Kidney glomerular epithelial cell (primary cell): ENCODE measurements around the gene SPATA2L.
"Not testable (repeated sequence)": the region's sequence is repeated elsewhere in the genome, so short reads cannot be mapped to it uniquely, and the experiment has no call there.

Experiments used
- DNase-seq: peaks from one replicate; lab custom pipeline; 2025; lab: John Stamatoyannopoulos, UW

The SPATA2L gene

DNA sequence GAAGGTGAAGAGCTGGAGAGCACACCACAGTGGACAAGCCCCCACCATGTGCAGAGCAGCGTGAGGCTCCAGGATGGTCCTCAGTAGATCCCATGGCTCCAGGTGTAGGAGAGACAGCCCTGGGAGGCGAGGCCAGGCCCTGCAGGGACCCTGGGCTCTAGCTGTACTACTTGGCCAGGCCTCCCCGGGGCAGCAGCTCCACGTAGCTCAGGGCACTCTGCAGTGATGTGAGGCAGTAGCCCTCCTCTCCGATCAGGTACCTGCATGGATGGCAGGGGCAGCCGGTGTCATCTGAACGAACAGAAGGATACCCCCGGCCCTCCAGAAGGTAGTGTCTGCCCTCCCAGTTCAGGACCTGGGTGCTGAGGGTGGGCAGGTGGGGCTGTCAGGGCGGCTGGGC, 6.2 kb upstream of the SPATA2L start:
- DNase-seq, result no peak

DNA sequence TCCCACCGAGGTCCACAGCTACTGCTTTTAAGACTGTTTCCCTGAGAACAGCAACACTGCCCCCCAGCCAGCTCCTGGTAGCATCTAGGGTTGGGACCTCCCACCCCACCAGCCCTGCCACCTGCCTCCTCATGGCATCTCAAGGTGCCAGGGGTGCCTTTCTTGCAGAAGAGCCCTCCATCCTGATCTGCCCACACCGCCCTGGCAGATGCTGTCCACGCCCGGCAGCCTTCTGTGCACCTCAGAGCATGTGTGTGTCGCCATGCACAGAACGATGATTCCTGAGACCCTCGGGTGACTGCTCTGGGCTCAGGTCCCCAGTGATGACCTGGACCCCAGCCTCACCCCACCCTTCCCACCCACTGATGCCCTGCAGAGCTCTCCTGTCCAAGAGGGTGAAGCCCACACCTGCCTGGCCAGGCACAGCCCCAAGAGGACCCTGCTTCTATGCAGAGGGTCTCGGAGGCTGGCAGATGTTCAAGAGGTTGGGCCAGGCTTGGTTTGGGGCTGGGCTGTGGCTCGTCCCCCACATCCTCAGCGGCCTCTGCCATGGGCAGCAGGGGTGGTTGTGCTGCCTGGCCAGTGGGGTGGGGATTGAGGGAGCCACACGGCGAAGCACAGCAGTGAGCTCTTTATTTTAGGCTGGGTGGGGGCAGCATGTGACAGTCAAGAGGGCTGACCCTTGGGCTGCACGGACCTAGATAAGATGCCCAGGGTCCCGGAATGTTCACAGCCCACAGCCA, 5.2 kb upstream of the SPATA2L start:
- DNase-seq, result no peak

DNA sequence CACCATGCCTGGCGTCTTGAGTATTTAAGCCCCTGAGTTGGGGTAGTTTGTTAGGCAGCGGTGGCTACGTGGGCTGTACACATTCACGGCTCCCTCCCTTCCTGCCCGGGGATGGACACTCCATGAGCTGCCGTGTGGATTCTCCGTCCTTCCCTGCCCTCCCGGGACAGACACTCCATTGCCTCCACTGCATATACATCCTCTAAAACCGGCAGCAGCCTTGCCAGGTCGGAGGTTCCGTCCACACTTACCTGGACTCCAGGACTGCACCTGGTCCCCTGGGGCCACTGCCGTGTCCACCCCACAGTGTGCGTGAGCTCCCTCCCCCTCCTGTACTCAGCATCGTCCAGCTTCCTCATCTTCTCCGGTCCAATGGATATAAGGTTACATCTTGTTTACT, 3.5 kb upstream of the SPATA2L start:
- DNase-seq, result no peak

DNA sequence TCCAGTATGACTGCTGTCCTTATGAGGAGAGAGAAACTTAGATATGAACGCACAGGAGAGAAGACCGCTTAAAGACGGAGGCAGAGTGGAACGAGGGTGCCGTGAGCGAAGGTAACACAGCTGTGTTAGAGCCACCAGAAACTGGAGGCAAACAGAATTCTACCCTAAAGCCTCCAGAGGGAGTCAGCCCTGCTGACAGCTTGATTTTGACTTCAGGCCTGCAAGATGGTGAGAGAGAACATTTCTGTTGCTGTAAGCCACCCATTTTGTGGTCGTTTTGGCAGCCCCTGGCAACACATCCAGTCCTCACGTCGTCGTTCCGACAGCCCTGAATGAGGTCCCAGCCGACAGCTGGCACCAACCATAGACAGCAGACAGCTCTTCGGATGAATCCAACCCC, 2.8 kb upstream of the SPATA2L start:
- no peak for DNase-seq

DNA sequence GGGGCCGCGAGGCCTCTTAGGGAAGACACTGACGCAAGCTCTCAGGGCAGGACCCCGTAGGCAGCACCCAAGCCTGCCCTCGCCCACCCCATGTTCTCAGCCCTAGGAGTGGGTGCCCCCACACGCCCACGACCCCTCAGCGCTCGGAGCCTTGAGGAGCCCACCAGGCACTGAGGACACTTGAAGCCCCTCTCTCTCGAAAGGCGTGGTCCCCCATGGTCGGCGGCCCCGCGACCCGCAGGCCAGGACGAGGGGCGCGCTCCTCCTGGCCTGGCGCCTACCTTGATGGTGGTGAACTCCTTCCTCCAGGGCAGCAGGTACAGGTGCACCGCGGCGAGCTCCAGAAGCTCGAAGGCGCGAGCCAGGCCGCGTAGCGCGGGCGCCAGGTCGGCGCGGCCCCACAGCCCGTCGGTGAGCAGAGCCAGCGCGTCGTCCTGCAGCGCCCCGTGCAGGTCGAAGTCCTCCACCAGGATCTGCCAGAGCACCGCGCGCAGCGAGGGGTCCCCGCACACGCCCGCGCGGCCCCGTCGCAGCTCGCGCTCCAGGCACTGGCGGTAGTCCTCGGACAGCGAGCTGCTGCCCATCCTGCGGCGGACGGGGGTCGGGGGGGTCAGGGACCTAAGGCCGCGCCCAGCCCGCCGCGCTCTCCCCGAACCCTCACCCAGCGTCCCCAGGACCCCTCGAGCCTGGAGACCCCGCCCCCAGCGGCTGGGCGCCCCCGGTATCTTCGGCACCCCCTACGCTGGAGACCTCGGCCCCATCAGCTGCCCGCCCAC, 668 bp downstream of the SPATA2L start:
- DNase-seq, result no peak

DNA sequence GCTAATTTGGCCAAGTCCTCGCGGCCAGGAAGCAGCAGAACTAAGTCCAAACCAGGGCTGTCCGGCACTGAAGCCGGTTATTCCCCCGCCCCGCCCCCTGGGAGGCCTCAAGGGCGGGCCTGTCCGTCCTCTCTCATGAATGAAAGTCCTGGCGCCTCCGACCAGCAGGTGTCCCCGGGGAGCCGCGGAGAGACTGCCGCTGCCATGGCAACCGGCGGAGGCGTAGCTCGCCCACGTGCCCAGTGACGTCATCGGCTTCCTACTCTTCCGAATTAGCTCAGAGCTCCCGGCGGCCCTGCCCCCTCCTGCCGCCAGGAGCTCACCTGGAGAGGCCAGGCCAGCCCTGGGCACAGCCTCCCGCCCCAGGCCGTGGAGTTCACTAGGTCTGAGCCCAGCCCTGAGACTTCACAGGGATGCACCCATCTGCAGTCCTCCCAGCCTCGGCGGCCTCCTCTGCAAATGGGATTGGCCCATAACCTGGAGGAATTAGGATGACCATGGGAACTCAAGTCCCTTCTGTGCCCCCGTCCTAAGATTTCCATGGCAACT, 1.3 kb downstream of the SPATA2L start:
- DNase-seq, result peak; percentile 95

DNA sequence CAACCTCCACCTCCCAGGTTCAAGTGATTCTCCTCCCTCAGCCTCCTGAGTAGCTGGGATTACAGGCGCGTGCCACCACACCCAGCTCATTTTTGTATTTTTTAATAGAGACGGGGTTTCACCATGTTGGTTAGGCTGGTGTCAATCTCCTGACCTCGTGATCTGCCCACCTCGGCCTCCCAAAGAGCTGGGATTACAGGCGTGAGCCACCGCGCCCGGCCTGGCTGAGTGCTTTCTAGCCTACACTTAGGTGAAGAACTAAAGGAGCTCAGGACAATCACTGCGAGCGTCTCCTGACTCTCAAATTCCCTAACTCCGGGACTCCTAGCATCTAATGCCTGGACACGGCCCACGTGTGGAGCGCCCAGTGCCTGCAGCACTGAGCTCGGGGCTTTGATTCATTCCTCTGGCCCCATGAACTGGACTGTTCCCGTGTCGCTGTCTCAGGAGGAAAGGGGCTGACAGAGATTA, 1.8 kb downstream of the SPATA2L start:
- DNase-seq, result not testable (repeated sequence)

DNA sequence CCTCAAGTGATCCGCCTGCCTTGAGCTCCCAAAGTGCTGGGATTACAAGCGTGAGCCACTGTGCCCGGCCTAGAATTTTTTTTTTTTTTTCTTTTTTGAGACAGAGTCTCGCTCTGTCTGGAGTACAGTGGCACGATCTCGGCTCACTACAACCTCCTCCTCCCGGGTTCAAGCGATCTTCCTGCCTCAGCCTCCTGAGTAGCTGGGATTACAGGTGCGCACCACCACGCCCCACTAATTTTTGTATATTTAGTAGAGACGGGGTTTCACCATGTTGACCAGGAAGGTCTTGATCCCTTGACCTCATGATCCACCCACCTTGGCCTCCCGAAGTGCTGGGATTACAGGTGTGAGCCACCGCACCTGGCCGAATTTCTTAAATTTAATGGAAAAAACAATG, 2.8 kb downstream of the SPATA2L start:
- DNase-seq, result not testable (repeated sequence)

DNA sequence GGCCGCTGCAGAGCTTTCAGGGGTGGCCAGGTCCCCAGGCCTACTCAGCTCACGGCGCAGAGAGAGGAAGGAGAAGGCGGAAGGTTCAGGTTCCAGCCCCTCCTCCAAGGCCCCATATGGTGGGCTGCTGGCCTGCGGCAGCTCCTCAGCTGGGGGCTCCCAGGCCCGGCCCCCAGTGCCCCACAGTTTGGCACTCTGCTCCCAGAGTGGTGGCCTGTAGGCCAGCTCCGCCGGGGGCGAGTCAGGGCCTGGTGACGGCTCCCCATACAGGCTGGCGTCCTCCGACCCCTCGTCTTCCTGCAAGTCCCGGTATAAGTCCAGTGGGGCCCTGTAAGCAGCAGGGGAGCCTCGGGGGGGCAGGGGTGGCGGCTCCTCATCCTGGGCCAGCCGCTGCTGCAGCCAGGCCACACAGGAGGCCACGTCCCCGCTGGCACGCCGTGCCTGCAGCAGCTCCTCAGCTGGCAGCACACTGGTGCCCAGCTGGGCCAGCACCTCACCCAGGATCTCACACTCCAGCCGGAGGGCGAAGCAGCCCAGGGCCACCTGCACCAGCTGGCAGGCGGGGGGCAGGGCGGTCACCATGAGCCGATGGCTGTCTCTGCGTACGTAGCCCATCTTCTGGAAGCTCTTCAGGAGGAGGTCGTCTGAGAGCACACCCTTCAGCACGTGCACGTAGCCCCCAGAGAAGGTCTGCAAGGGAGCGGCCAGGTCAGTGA, 3.7 kb downstream of the SPATA2L start:
- DNase-seq, result no peak

DNA sequence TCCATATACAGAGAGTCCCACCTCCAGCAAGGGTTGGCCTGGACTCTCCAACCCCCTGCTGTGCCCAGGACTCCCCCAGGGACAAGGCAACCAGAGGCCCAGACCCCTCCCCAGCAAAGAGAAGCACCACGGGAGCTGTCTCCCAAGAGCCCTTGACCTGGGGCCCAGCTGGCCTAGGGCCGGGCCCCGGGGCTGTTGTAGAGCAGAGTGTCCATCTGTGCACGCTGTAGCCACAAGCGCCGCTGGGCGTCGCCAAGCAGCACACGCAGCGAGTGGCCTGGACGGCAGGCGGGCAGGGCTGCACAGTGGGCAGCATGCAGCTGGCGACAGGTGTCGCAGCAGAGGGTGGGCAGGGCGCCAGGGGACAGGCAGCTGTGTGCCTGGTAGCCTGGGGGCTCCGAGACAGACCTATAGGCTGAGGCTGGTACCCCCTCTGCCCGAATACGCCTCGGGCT, 4.3 kb downstream of the SPATA2L start:
- DNase-seq, result no peak

DNA sequence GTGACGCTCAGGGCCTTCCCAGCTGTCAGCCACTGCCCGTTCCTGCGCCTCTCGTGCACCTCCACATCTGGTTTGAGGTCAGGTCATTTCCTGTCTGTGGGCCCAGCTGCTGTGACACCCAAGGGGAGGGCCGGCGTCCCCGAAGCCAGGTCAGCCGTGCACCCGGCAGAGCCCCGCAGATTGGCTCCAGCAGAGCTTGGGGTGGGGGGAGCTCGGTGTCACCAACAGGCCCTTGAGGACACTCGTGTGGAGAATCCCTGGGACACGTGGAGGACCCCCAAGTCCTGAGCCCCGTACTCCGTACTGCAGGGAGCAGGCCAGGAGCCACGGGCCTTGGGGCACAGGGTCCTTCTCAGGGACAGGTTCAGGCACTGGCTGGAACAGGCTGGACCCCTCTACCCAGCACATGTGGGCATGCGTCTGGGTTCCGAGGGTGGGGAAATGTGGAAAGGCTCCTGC, 4.8 kb downstream of the SPATA2L start:
- no peak for DNase-seq

DNA sequence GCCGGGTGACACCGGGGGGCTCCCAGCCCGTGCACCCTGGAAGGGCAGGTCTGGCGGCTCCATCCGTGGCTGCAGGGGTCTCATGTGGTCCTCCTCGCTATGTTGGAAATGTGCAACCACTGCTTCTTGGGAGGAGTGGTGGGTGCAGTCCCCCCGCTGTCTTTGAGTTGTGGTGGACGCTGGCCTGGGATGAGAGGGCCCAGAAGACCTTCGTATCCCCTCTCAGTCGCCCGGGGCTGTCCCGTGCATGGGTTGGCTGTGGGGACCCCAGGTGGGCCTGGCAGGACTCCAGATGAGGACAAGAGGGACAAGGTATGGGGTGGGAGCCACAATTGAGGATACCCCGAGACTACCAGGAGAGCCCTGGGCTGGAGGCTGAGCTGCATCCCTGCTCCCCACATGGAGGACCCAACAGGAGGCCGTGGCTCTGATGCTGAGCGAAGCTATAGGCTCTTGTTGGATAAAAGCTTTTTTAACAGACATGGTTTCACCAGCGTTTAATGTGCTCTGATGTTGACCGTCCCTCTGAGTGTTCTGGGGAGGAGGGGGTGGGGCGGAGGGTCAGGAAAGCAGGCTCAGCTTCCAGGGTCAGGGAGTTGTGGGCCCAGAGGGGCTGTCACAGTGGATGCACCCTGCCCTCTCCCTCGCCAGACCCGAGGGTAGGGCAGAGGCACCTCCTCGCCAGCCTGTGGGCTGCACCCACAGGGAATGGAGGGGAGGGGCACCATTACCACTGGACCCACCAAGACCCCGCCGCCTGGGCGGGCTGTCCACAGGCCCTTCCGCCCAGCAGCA, 5.4 kb downstream of the SPATA2L start:
- no peak for DNase-seq

DNA sequence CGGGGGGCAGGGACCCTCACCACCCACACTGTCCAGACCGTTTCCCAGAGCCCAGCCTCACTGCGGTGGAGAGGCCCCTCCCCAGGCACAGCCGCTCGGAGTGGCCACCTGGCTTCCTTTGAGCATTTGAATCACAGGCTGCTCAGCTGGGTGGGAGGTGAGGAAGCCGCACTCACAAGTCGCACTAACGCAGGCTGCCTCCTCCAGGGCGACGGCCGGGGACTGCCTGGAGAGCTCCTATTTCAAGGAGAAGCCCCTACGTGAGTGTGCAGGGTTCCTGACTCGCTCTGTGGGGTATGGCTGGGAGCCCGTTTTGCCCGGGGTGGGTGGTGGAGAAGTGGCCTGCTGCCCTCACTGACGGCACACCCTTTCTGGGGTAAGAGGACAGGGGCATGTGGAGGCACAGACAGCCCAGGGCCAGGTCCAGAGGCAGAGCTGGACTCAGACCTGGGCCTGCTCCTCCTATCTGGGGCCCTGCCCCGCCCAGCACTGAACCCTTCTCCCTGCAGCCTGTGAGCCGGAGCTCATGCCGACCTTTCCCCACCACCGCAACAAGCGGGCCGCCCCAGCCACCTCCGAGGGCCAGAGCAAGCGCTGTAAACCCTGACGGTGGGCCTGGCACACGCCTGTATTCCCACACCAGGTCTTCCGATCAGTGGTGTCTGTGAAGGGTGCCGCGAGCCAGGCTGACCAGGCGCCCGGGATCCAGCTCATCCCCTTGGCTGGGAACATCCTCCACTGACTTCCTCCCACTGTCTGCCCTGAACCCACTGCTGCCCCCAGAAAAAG, 6.2 kb downstream of the SPATA2L start:
- no peak for DNase-seq

DNA sequence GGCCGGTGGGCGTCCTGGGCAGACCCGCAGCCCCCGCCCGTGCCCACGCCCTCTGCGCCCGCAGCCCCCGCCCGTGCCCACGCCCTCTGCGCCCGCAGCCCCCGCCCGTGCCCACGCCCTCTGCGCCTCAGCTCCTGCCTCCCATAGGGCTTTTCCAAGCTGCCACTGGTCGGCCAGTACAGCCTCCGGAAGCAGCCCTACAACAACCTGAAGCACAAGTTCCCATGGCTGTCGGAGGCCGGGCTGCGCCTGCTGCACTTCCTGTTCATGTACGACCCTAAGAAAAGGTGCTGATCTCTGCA, 6.8 kb downstream of the SPATA2L start:
- not testable (repeated sequence) for DNase-seq

DNA sequence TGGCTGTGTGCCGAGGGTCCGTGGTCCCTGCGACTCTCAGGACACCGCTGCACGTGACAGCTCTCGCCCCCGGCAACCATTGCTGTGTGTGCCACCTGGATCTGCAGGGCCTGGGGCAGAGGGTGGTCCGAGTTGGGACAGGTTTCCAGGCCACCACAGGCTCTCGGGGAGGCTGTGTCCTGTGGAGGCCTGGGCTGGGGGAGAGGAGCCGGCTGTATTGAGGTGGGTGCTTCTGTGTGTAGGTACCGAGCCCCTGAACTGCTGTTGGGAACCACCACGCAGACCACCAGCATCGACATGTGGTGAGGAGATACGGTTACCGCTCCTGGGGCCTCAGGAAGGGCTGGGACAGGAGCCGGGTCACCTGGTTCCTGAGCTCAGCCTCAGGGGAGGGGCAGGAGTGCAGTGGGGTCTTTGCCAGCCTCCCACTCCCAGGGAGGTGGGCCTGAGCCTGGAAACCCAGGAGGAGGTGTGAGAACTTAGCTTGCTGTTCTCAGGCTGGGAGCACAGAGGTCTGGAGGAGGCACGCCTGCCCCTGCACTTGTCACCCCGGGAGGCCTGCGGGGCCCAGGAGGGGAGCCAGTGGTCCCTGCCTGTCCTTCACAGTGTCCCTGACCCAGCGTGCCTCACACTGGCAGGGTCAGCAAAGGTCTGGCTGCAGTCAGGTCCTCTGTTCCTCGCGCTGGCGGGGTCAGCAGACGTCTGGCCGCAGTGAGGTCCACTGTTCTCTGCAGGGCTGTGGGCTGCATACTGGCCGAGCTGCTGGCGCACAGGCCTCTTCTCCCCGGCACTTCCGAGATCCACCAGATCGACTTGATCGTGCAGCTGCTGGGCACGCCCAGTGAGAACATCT, 7.3 kb downstream of the SPATA2L start:
- DNase-seq, result no peak

DNA sequence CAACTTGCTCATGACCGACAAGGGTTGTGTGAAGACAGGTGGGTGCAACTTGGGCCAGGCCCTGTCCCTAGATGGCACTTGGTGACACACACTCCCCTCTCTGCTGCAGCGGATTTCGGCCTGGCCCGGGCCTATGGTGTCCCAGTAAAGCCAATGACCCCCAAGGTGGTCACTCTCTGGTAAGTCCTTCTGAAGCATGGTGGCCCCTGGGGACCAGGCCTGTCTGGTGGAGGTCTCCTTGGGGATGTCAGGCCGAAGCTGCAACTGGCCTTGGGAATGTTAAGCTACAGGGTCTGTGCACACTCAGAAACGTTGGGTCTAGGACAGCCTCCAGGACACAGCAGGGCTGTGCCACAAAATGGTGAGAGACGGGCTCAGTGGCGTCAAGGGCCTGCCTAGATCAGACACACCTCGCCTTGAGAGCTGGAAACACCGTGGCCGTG, 8.2 kb downstream of the SPATA2L start:
- DNase-seq, result no peak

DNA sequence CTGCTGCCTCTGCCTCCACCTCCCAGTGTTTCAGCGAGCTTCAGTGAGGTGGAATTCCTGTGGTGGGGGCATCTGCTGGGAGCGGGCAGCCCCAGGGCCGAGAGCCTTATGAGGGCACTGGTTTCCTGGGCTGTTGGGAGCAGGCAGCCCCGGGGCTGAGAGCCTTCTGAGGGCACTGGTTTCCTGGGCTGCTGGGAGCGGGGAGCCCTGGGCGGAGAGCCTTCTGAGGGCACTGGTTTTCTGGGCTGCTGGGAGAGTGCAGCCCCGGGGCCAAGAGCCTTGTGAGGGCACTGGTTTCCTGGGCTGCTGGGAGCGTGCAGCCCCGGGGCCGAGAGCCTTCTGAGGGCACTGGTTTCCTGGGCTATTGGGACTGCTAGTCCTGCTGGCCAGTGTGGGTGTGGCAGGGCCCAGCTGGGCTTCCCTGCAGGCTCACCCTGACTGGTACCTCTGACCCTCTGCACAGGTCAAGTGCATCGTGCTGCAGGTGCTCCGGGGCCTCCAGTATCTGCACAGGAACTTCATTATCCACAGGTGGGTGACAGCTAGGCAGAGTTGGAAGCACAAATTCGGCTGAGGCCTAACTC, 9.4 kb downstream of the SPATA2L start:
- DNase-seq, result no peak

DNA sequence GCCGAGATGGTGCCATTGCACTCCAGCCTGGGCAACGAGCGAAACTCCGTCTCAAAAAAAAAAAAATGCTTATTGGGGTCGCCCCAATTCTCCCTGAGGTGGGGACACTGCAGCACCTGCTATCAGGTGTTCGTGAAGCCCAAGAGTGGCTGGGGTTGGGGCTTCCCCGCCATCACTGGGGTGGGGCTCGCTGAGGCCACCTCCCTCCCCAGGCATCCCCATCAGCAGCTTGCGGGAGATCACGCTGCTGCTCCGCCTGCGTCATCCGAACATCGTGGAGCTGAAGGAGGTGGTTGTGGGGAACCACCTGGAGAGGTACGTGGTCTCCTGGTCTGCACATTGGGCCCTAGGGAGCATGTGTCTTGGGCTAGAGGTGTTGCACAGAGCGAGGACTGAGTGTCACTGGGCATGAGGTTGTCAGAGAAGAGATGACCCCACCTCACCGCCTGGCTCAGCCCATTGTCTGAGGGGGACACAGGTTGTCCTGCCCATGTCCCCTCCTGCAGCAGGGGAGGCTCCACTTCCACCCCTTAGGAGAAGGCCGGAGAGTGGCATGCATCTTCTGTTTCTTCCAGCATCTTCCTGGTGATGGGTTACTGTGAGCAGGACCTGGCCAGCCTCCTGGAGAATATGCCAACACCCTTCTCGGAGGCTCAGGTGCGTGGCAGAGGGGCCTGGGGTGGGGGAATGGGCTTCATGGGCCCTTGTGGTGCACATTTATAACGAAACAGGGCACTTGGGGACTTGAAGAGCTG, 10.1 kb downstream of the SPATA2L start:
- DNase-seq, result no peak
